Muscle of back (tissue), 11 donors: ENCODE data around the gene AGAP2. TPM values are rescaled to one million over a fixed set of nuclear protein-coding genes. Genes with fewer than 3 reads are reported as not detected.

Experiments used
- DNase-seq, 3 donors: peaks; one replicate each; pipeline versions ENCODE4 v3.0.0 to v3.0.0-alpha.2; 2013
- polyA plus RNA-seq, 10 donors: library from polyadenylated mRNA; unstranded; fragments of 120-200 nt; gene quantifications; one replicate each; pipeline ENCODE4 v1.2.1, GENCODE V29; 2013; ENCODE audit not compliant: insufficient read length in 10 of 10

Gene AGAP2
- polyA plus RNA-seq, 10 donors, result 5.6 to 12.5 (median 7.3) TPM

- DNase-seq, result peak in 1 of 3 donors; percentile 50
These were observed 16.1 kb upstream of the AGAP2 start, which contains the start of gene MARCHF9 for GRCh38 chr12:57754411-57755193. Gene MARCHF9, plus strand, starts transcription at chr12:57755103. Its CDS starts 426 bp downstream, at chr12:57755529.

GRCh38 chr12:57753756-57754337, 15.3 kb upstream of the AGAP2 start:
- no peak for DNase-seq

DNA sequence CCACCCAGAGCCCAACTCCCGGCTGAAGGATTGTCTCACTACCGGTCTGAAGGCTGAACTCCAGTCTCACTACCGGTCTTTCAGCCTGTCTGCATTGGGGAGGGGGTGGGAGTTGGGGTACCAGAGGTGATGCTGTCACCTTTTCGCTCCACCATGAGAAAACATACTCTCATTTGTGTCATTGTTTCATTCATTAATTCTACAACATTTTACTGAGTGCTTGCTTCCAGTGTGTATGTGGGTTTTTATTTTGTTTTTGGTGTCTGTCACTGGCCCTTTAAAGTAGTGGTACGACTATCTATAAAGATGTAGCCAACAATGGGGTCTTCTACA, 14.1 kb upstream of the AGAP2 start:
- DNase-seq, result no peak

- DNase-seq, result peak; percentile 99 to 100 (median 99)
These were observed 13.5 kb upstream of the AGAP2 start, which contains the start of gene CDK4 for GRCh38 chr12:57751788-57752667. Gene CDK4, minus strand, starts transcription at chr12:57752310. Its CDS starts 593 bp downstream, at chr12:57751717.

DNA sequence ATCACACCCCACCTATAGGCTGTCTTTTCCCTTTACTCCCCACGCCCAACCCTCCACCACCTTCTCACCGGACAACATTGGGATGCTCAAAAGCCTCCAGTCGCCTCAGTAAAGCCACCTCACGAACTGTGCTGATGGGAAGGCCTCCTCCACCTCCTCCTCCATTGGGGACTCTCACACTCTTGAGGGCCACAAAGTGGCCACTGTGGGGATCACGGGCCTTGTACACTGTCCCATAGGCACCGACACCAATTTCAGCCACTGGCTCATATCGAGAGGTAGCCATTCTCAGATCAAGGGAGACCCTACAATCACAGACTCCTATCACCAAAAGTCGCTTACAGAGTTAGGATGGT, 12.9 kb upstream of the AGAP2 start:
- no peak for DNase-seq

- DNase-seq, result no peak
These were observed 12.3 kb upstream of the AGAP2 start for GRCh38 chr12:57750561-57751431.

GRCh38 chr12:57749061-57749460, 10.5 kb upstream of the AGAP2 start:
- no peak for DNase-seq

- no peak for DNase-seq
These were observed 7.5 kb upstream of the AGAP2 start for GRCh38 chr12:57746025-57746424.

GRCh38 chr12:57745485-57745881, 6.9 kb upstream of the AGAP2 start:
- no peak for DNase-seq

GRCh38 chr12:57744777-57745484, 6.4 kb upstream of the AGAP2 start, which contains the start of gene TSPAN31:
Gene TSPAN31, plus strand, starts transcription at chr12:57745039. Its CDS starts 116 bp downstream, at chr12:57745155.
- DNase-seq, result peak; percentile 98 to 99 (median 99)

GRCh38 chr12:57744194-57744776, 5.7 kb upstream of the AGAP2 start:
- DNase-seq, result no peak

DNA sequence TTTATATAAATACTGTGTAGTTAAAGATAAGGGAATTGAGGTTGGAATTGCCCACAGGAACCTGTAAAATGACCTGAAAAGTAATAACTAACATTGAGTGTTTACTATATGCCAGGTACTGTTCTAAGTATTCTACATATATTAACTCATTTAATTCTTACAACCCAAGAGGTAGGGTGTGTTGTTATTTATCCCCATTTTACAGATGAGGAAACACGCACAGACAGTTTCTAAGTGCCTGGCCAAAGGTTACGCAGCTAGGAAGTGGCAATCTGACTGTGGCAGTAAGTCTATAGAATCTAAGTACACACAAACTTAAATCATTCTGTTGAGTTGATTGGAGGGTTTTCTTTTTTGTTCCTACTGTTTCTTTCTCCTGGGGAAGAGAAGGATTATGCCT, 5.2 kb upstream of the AGAP2 start:
- no peak for DNase-seq

DNA sequence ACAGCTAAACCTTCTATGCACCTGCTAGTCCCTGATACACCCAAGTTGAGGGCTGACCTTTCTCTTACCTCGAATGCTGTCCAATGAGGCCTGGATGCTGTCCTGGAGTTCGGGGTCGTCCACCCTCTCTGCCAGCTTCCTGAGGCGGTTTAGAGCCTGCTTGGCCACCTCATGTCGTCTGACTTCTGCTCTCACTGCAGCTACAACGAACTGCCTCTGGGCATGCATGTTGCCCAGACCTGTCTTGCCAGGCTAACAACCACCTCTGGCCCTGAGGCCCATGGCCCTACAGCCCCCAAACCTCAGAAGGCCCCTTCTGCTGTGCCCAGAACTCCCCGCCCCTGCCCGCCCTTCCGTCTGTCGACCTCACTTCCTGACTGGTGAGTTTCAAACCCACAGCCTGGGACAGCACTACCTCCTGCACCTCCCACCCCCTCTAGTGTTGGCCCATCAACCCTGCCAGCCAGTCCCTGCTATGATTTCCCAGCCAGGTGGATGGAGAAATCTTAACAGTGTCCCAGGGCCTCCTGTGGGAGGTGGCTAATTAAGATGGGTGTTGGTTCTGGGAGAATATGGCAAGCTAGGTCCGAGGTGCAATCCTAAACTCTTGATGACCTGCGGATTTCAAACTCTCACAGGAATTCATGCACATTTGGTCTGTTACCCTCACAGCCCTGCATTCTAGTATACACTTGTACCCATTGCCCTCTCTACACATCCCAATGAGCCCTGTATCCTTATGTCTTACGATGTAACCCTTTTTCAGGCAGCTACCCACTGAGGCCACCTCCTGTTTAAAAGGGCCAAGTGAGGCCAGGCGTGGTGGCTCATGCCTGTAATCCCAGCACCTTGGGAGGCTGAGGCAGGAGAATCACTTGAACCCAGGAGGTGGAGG, 3.5 kb upstream of the AGAP2 start:
- no peak for DNase-seq

DNA sequence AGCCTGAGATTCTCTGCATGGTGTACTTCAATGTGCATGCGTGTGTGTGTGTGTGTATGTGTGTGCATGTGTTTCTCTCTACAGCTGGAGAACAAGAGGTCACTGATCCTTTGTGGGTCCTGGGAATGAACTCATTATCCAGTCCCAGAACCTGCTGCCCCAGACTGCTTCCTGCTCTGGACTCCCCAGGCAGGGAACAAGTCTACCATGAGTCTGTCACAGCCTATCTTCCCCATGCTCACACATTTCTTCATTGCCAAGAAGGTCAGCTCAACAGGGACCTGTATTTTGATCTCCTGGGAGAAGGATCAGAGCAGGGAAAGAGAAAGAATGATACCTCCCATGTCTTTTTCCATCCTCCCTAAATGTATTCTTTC, 2.9 kb upstream of the AGAP2 start:
- no peak for DNase-seq

- no peak for DNase-seq
These were observed 2.3 kb upstream of the AGAP2 start for GRCh38 chr12:57740656-57741412.

DNA sequence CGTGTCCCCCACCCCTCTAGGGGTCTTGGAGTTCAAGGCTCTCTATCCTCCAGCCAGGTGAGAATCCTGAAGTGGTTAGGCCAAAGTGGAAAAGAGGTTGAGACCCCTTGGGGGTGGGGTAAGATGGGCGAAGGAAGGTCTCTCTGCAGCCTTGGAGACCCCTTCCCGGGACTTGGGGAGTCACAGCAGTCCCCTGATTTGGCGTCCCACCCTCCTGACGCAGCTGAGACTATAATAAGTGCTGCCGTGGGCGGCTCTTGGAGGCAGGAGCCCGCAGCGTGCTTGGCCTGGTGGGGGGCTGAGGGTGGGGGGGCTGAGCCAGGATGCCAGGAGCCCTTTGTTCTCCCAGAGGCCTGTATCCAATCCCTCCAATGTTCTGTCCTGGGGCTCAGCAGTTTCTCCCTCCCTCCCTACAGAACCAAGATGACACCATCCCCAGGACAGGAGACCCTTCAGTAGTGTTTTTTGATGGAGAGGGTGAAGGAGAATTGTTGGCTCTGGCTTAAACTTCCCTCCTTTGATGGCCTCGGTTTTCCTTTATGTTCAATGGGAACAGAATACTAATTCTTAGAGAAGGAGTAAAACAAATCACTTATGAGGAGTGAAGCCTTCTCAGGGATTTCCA, 1.5 kb upstream of the AGAP2 start:
- no peak for DNase-seq

GRCh38 chr12:57739387-57739786, 845 bp upstream of the AGAP2 start:
- DNase-seq, result no peak
